K562 (cell line): Measurements from ENCODE around the gene RGL2. TPM values are rescaled to one million over a fixed set of nuclear protein-coding genes. Genes with fewer than 3 reads are reported as not detected.

ENCODE experiments used
- ATF3 ChIP-seq, 2 experiments: fragments of 450-650 bp in 1 of 2; sonication (generic) in 1 of 2; formaldehyde crosslinking in 1 of 2; IDR thresholded peaks in 1 of 2; conservative IDR thresholded peaks in 1 of 2; 2 replicates each; pipeline versions ENCODE4 v1.6.1 to v1.8.1; 2016 to 2023; ENCODE audit warnings: mild to moderate bottlenecking in 2 of 2, moderate library complexity in 2 of 2, inconsistent platforms in 1 of 2, missing genetic modification reagents in 1 of 2
- CBX5 ChIP-seq: IDR thresholded peaks from 2 replicates; pipeline ENCODE4 v1.6.1; 2014; ENCODE audit warnings: low read depth, borderline replicate concordance
- CHCHD3 ChIP-seq: fragments of 250-450 bp; sonication (Bioruptor Pico); IDR thresholded peaks from 2 replicates; pipeline ENCODE4 v2.1.2; 2022; ENCODE audit warnings: mild to moderate bottlenecking
- CREB1 ChIP-seq, 2 experiments: sonication (generic) in 1 of 2; formaldehyde crosslinking in 1 of 2; IDR thresholded peaks; 2 replicates each; pipeline versions ENCODE4 v1.6.1 to v1.8.0; 2012 to 2022; ENCODE audit warnings: inconsistent platforms in 1 of 2, mild to moderate bottlenecking in 1 of 2, missing genetic modification reagents in 1 of 2, moderate library complexity in 1 of 2
- DLX4 ChIP-seq: fragments of 250-450 bp; sonication (Bioruptor Pico); IDR thresholded peaks from 2 replicates; pipeline ENCODE4 v1.6.1; 2021; ENCODE audit warnings: mild to moderate bottlenecking
- ELF2 ChIP-seq: fragments of 250-450 bp; sonication (Bioruptor Pico); IDR thresholded peaks from 2 replicates; pipeline ENCODE4 v1.5.0; 2021; ENCODE audit warnings: mild to moderate bottlenecking
- LCOR ChIP-seq: sonication (generic); formaldehyde crosslinking; IDR thresholded peaks from 2 replicates; pipeline ENCODE4 v1.8.0; 2022; ENCODE audit warnings: mild to moderate bottlenecking, missing genetic modification reagents
- MIER1 ChIP-seq: fragments of 450-650 bp; IDR thresholded peaks from 2 replicates; pipeline ENCODE4 v1.6.1; 2016; ENCODE audit warnings: antibody characterized with exemption, mild to moderate bottlenecking, low read depth
- MYC ChIP-seq, 2 experiments: fragments of 250-450 bp in 1 of 2; sonication (Bioruptor Pico) in 1 of 2; IDR thresholded peaks; 2 replicates each; pipeline versions ENCODE4 v1.5.1 to v1.6.1; 2012 to 2021; ENCODE audit warnings: low read depth in 2 of 2, borderline replicate concordance in 1 of 2, improper control_type of control experiment in 1 of 2, low read length in 1 of 2, mild to moderate bottlenecking in 1 of 2, moderate library complexity in 1 of 2
- POLR2B ChIP-seq: fragments of 450-650 bp; IDR thresholded peaks from 2 replicates; pipeline ENCODE4 v1.6.1; 2018; ENCODE audit warnings: low read depth; ENCODE audit not compliant: partially characterized antibody
- PPARD ChIP-seq: fragments of 250-450 bp; sonication (Bioruptor Pico); IDR thresholded peaks from 2 replicates; pipeline ENCODE4 v1.8.0; 2022; ENCODE audit warnings: inconsistent platforms, mild to moderate bottlenecking, moderate library complexity
- SIN3A ChIP-seq, 2 experiments: fragments of 150-350 bp in 1 of 2; IDR thresholded peaks; 2 replicates each; pipeline ENCODE4 v1.6.1; 2011 to 2016; ENCODE audit warnings: borderline replicate concordance in 2 of 2, low read depth in 2 of 2, low read length in 2 of 2, mild to moderate bottlenecking in 2 of 2, moderate library complexity in 2 of 2; ENCODE audit not compliant: control insufficient read depth in 1 of 2
- TAF15 ChIP-seq: fragments of 200-400 bp; formaldehyde crosslinking; IDR thresholded peaks from 2 replicates; pipeline ENCODE4 v1.6.1; 2017; ENCODE audit warnings: mild to moderate bottlenecking, low read depth, low read length, moderate library complexity
- TAF9B ChIP-seq: fragments of 450-650 bp; IDR thresholded peaks from 2 replicates; pipeline ENCODE4 v1.6.1; 2018; ENCODE audit warnings: mild to moderate bottlenecking; ENCODE audit not compliant: partially characterized antibody
- TEAD2 ChIP-seq: fragments of 450-650 bp; IDR thresholded peaks from 2 replicates; pipeline ENCODE4 v1.6.1; 2016; ENCODE audit warnings: missing genetic modification characterization, control low read depth, missing compliant biosample characterization
- ZBTB34 ChIP-seq: fragments of 250-450 bp; sonication (Bioruptor Pico); IDR thresholded peaks from 2 replicates; pipeline ENCODE4 v1.8.0; 2021; ENCODE audit warnings: mild to moderate bottlenecking, moderate library complexity
- ZC3H8 ChIP-seq: fragments of 450-650 bp; IDR thresholded peaks from 2 replicates; pipeline ENCODE4 v1.6.1; 2017
- ZFP91 ChIP-seq: sonication (generic); formaldehyde crosslinking; IDR thresholded peaks from 2 replicates; pipeline ENCODE4 v1.8.0; 2022; ENCODE audit warnings: mild to moderate bottlenecking, missing genetic modification reagents
- ZNF644 ChIP-seq: fragments of 200-800 bp; sonication (Bioruptor generic); IDR thresholded peaks from 2 replicates; pipeline ENCODE4 v1.6.1; 2016; ENCODE audit warnings: low read depth, missing genetic modification characterization, missing compliant biosample characterization
- ZNF79 ChIP-seq: fragments of 250-450 bp; sonication (Bioruptor Pico); IDR thresholded peaks from 2 replicates; pipeline ENCODE4 v1.4.0; 2020; ENCODE audit warnings: low read depth, mild to moderate bottlenecking, moderate library complexity
- ZSCAN29 ChIP-seq: fragments of 450-650 bp; IDR thresholded peaks from 2 replicates; pipeline ENCODE4 v1.6.1; 2017
- polyA plus RNA-seq, 8 experiments: library from polyadenylated mRNA; depleted of rRNA in 4 of 8; stranded (reverse) in 5 of 8; unstranded in 3 of 8; fragments of >200 nt; fragmentation: Nextera tagmentation in 2 of 8; fragmentation: Illumina TruSeq in 1 of 8; extraction: Ambion mirVana in 2 of 8; extraction: Trizol in 1 of 8; gene quantifications; 2 replicates each; pipeline versions ENCODE4 v1.2.1 to v1.2.3, GENCODE V29; 2011 to 2014; ENCODE audit warnings: inconsistent platforms in 1 of 8, missing spikeins in 1 of 8
- total RNA-seq, 7 experiments: library from RNA; depleted of rRNA in 6 of 7; stranded (reverse); fragments of >200 nt in 6 of 7; fragmentation: Illumina TruSeq in 2 of 7; extraction: Trizol in 2 of 7; gene quantifications; 2 replicates each; pipeline versions ENCODE4 v1.2.1 to v1.2.3, GENCODE V29; 2011 to 2021; ENCODE audit warnings: low replicate concordance in 1 of 7

The RGL2 gene
- total and polyA plus RNA-seq, 9 of the 15 experiments (the other 6 are each of a cell fraction or from before 2014, with no cell fraction given): 1.8 to 57.1 (median 19.5) TPM

- TF ChIP-seq SIN3A (IDR thresholded peaks at IDR 0.05; ENCODE audit: borderline replicate concordance in 2 of 2, control insufficient read depth in 1 of 2, low read depth in 2 of 2, low read length in 2 of 2) (peak; percentile 24 to 44; a peak in 2 of 4 replicates), TAF9B (no peak), ELF2 (CRISPR knock-in tag) (0 out of 2 replicates have a peak, but pooled peaks have one; percentile 42), PPARD (CRISPR knock-in tag) (no peak), MYC (IDR thresholded peaks at IDR 0.05; ENCODE audit: low read depth, low read length) (no peak), MYC (CRISPR knock-in tag; IDR thresholded peaks at IDR 0.05; ENCODE audit: borderline replicate concordance, low read depth) (no peak; the same call in 1 of the 2 replicates), LCOR (CRISPR knock-in tag) (no peak), ZBTB34 (CRISPR knock-in tag) (no peak), ZFP91 (CRISPR knock-in tag) (no peak), CHCHD3 (CRISPR knock-in tag) (no peak), ZNF79 (CRISPR knock-in tag) (no peak), MIER1 (no peak), CBX5 (no peak), ZSCAN29 (no peak), TAF15 (no peak), TEAD2 (tag) (no peak), ZNF644 (tag) (no peak), ATF3 (IDR thresholded peaks at IDR 0.05) (no peak), ATF3 (CRISPR knock-in tag; conservative IDR thresholded peaks at IDR 0.05) (no peak), POLR2B (no peak), ZC3H8 (no peak), DLX4 (CRISPR knock-in tag) (no peak), CREB1 (IDR thresholded peaks at IDR 0.05) (no peak), CREB1 (CRISPR knock-in tag; IDR thresholded peaks at IDR 0.05) (no peak)
Measured at GRCh38 chr6:33272275-33273128, 26.2 kb downstream of the RGL2 start (continued).
